K562 (cell line): Measurements from ENCODE around the gene PSMA6.

Experiments
- ARID4B ChIP-seq: sonication (generic); formaldehyde crosslinking; IDR thresholded peaks from 2 replicates; pipeline ENCODE4 v1.8.0; 2022; ENCODE audit warnings: mild to moderate bottlenecking, missing genetic modification reagents
- CBX5 ChIP-seq: IDR thresholded peaks from 2 replicates; pipeline ENCODE4 v1.6.1; 2014; ENCODE audit warnings: low read depth, borderline replicate concordance
- KDM4B ChIP-seq, 2 experiments: fragments of 450-650 bp in 1 of 2; sonication (generic) in 1 of 2; IDR thresholded peaks; 2 replicates each; pipeline ENCODE4 v1.6.1; 2016 to 2017; ENCODE audit warnings: borderline replicate concordance in 2 of 2, antibody characterized with exemption in 1 of 2, low read depth in 1 of 2, mild to moderate bottlenecking in 1 of 2
- PHB2 ChIP-seq: fragments of 450-650 bp; IDR thresholded peaks from 2 replicates; pipeline ENCODE4 v1.6.1; 2017; ENCODE audit warnings: low read depth
- SMARCB1 ChIP-seq: IDR thresholded peaks from 2 replicates; pipeline ENCODE4 v1.6.1; 2011; ENCODE audit warnings: improper control_type of control experiment, low read depth; ENCODE audit not compliant: insufficient read length
- TARDBP ChIP-seq: fragments of 450-650 bp; IDR thresholded peaks from 2 replicates; pipeline ENCODE4 v1.6.1; 2016
- ZNF639 ChIP-seq, 2 experiments: fragments of 200-800 bp in 1 of 2; sonication (Bioruptor generic) in 1 of 2; sonication (generic) in 1 of 2; formaldehyde crosslinking in 1 of 2; IDR thresholded peaks in 1 of 2; conservative IDR thresholded peaks in 1 of 2; 2 replicates each; pipeline versions ENCODE4 v1.5.0 to v1.6.1; 2016 to 2020; ENCODE audit warnings: missing compliant biosample characterization in 1 of 2, missing genetic modification characterization in 1 of 2, missing genetic modification reagents in 1 of 2
- TF ChIP-seq, protein P1 (sequence below), 3 experiments: IDR thresholded peaks in 2 of 3; conservative IDR thresholded peaks in 1 of 3; 2 replicates each; pipeline ENCODE4 v1.5.1; 2011 to 2012; ENCODE audit warnings: low read length in 3 of 3, mild to moderate bottlenecking in 3 of 3, control low read depth in 2 of 3, improper control_type of control experiment in 1 of 3, inconsistent platforms in 1 of 3, low read depth in 1 of 3, mixed read lengths in 1 of 3, moderate library complexity in 1 of 3; ENCODE audit not compliant: insufficient read depth in 2 of 3

DNA sequence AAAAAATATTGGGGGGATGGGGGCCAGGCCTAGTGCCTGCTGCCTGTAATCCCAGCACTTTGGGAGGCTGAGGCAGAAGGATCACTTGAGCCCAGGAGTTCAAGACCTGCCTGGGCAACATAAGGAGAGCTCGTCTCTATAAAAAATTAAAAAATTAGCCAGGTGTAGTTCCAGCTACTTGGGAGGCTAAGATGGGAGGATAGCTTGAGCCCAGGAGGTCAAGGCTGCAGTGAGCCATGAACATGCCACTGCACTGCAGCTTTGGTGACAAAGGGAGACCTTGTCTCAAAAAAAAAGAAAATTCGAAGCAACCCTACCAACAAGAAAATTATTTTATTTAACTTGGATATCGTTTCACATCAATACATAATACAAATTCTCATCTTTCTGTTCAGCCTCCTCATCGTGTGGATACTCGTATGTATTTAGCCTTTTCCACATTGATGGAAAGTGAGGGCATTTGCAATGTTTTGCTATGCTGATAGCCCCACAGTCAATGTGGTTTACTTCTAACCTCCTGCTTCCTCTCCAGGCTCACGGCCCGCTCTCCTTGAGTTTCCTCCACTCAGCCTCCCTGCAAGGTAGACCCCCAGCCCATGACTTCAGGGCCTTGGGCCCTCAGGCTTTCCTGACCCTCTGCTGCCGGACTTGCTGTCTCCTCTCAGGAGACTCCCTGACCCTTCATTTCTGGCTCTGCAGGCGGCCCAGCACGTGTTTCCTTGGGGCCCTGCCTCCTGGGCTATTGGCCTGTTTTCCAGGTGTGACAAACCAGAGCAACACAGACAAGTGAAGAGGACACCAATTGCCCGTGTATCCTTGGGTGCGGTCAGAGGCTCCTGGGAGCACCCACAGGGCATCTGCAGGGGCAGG is 57.5 kb downstream of the PSMA6 start:
- TF ChIP-seq SMARCB1 (no peak), TARDBP (no peak), CBX5 (no peak), KDM4B (IDR thresholded peaks at IDR 0.05; ENCODE audit: borderline replicate concordance in 2 of 2, low read depth in 1 of 2) (no peak), ARID4B (CRISPR knock-in tag) (no peak), PHB2 (no peak), ZNF639 (CRISPR knock-in tag; conservative IDR thresholded peaks at IDR 0.05 in 1 of 2, IDR thresholded peaks at IDR 0.05 in 1 of 2) (no peak)
- TF ChIP-seq, protein P1, sequence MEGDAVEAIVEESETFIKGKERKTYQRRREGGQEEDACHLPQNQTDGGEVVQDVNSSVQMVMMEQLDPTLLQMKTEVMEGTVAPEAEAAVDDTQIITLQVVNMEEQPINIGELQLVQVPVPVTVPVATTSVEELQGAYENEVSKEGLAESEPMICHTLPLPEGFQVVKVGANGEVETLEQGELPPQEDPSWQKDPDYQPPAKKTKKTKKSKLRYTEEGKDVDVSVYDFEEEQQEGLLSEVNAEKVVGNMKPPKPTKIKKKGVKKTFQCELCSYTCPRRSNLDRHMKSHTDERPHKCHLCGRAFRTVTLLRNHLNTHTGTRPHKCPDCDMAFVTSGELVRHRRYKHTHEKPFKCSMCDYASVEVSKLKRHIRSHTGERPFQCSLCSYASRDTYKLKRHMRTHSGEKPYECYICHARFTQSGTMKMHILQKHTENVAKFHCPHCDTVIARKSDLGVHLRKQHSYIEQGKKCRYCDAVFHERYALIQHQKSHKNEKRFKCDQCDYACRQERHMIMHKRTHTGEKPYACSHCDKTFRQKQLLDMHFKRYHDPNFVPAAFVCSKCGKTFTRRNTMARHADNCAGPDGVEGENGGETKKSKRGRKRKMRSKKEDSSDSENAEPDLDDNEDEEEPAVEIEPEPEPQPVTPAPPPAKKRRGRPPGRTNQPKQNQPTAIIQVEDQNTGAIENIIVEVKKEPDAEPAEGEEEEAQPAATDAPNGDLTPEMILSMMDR (IDR thresholded peaks at IDR 0.05 in 2 of 3, conservative IDR thresholded peaks at IDR 0.05 in 1 of 3; ENCODE audit: insufficient read depth in 2 of 3, low read depth in 1 of 3, low read length in 3 of 3), result no peak
